GM12878 (cell line): Measurements from ENCODE around the gene ADPRHL1.

ENCODE experiments used
- ATF2 ChIP-seq: IDR thresholded peaks from 2 replicates; pipeline ENCODE4 v1.6.1; 2012; ENCODE audit warnings: low read length, inconsistent platforms
- CBX3 ChIP-seq: fragments of 200-600 bp; sonication (generic); IDR thresholded peaks from 2 replicates; pipeline ENCODE4 v1.6.1; 2016; ENCODE audit warnings: low read depth, borderline replicate concordance
- CTCF ChIP-seq, 3 experiments: IDR thresholded peaks in 2 of 3; conservative IDR thresholded peaks in 1 of 3; 2 replicates each; pipeline ENCODE4 v1.5.1; 2011; ENCODE audit warnings: low read depth in 3 of 3, low read length in 3 of 3, mild to moderate bottlenecking in 3 of 3, control low read depth in 2 of 3, moderate library complexity in 2 of 3, inconsistent platforms in 1 of 3, mixed read lengths in 1 of 3; ENCODE audit not compliant: control insufficient read depth in 2 of 3, insufficient read depth in 1 of 3; ENCODE audit errors: extremely low read depth in 1 of 3
- ETV6 ChIP-seq, 2 experiments: fragments of 450-650 bp in 1 of 2; IDR thresholded peaks in 1 of 2; conservative IDR thresholded peaks in 1 of 2; 2 replicates each; pipeline ENCODE4 v1.6.1; 2014; ENCODE audit warnings: antibody characterized with exemption in 1 of 2, borderline replicate concordance in 1 of 2, low read depth in 1 of 2, mild to moderate bottlenecking in 1 of 2, moderate library complexity in 1 of 2
- FOXK2 ChIP-seq: fragments of 450-650 bp; IDR thresholded peaks from 2 replicates; pipeline ENCODE4 v1.6.1; 2017; ENCODE audit warnings: mild to moderate bottlenecking, moderate library complexity
- NFYB ChIP-seq: IDR thresholded peaks from 2 replicates; pipeline ENCODE4 v1.6.1; 2011; ENCODE audit warnings: low read depth, mild to moderate bottlenecking, low read length, improper control_type of control experiment, moderate library complexity; ENCODE audit not compliant: insufficient read depth
- RCOR1 ChIP-seq: conservative IDR thresholded peaks from 2 replicates; pipeline ENCODE4 v1.6.1; 2012; ENCODE audit warnings: low read depth, low read length, improper control_type of control experiment

- TF ChIP-seq CTCF (IDR thresholded peaks at IDR 0.05 in 2 of 3, conservative IDR thresholded peaks at IDR 0.05 in 1 of 3; ENCODE audit: control insufficient read depth in 2 of 3, extremely low read depth in 1 of 3, insufficient read depth in 1 of 3, low read depth in 3 of 3, low read length in 3 of 3) (no peak), ATF2 (no peak), NFYB (no peak), ETV6 (conservative IDR thresholded peaks at IDR 0.05 in 1 of 2, IDR thresholded peaks at IDR 0.05 in 1 of 2; ENCODE audit: borderline replicate concordance in 1 of 2, low read depth in 1 of 2) (no peak), FOXK2 (no peak), RCOR1 (no peak), CBX3 (no peak)
Observed at GRCh38 chr13:113356596-113356995, 96.7 kb downstream of the ADPRHL1 start.
